OCI-LY7 (cell line): ENCODE measurements around the gene CASKIN1.

Experiments used
- CTCF ChIP-seq: fragments of 200-600 bp; sonication (generic); conservative IDR thresholded peaks from 2 replicates; pipeline ENCODE4 v1.5.1; 2014; ENCODE audit warnings: mild to moderate bottlenecking, antibody characterized with exemption, low read length, moderate library complexity, mixed read lengths
- EZH2phosphoT487 ChIP-seq: fragments of 200-600 bp; sonication (generic); IDR thresholded peaks from 2 replicates; pipeline ENCODE4 v1.6.1; 2018; ENCODE audit warnings: low read depth, borderline replicate concordance, mild to moderate bottlenecking, mixed run types, antibody characterized with exemption, low read length, moderate library complexity, mixed read lengths

- TF ChIP-seq CTCF, result no peak
- no peak for TF ChIP-seq EZH2phosphoT487
These were observed 29.9 kb upstream of the CASKIN1 start for GRCh38 chr16:2226245-2226793.
